ENCODE data around the gene SLC37A2. TPM values are rescaled to one million over a fixed set of nuclear protein-coding genes. Genes with fewer than 3 reads are reported as not detected.

The SLC37A2 gene
- total RNA-seq, 1 experiment from 2014 or later, result 5.1 TPM

GRCh38 chr11:125091247-125091876 lies 28.3 kb downstream of the SLC37A2 start (continued):
- TF ChIP-seq REST (IDR thresholded peaks at IDR 0.05; ENCODE audit: low read depth) (no peak), EGR1 (IDR thresholded peaks at IDR 0.05; ENCODE audit: low read depth) (no peak), JUND (IDR thresholded peaks at IDR 0.05) (no peak), ZNF274 (IDR thresholded peaks at IDR 0.05; ENCODE audit: low read depth, low read length) (no peak)

DNA sequence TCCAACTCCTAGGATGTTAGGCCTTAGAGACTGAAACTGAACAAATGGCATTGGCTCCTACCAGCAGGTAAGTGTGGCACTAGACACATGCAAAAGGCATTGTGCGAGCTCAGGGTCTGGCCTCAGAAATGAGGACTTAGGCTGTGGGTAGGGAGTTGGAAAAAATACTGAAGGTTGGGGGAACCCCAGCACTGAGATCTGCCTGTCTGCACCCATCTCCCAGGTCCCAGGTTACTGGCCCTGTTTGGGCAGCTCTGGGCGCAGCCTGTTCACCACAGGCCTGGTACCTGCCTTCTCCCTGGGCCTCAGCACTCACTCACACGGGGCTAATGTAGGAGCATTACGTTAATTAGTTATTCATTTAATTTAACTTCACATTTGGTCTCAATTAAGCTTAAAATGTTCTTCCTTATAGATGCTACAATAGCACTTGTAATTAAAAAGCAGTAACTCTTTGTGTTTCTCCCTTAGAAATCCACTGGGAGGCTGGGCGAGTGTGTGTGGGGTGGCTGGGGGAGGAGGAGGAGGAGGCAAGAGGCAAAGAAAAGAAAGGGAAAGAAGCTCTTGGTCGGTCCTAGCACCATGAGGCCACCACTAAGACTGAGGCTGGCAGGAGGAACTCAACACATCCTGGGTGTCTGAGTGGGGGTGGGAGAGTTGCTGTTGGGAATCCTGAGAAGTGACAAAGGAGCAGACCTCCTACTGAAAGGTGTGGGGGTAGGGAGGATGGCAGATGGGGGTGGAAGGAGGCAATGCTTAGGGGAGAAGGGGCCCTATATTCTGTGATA lies 29.0 kb downstream of the SLC37A2 start:
- Histone ChIP-seq H3K4me3 (replicated peaks in 1 of 2; ENCODE audit: low read depth in 1 of 2, low read length in 2 of 2) (no peak overlapping the region), H3K9me3 (ENCODE audit: control insufficient read depth in 1 of 2, insufficient read depth in 1 of 2, low read depth in 1 of 2, low read length in 2 of 2) (no peaks in the 10 kb centered on the region), H3K27me3 (ENCODE audit: insufficient read depth, low read length) (no peaks in the 10 kb centered on the region), H3K27ac (ENCODE audit: low read depth, low read length) (no peak overlapping the region), H3K36me3 (ENCODE audit: control insufficient read depth in 1 of 2, insufficient read depth in 2 of 2, low read length in 2 of 2) (no peaks in the 10 kb centered on the region), H3K9me2 (ENCODE audit: insufficient read depth) (no peaks in the 10 kb centered on the region), H2AFZ (ENCODE audit: low read depth, low read length, poor library complexity, severe bottlenecking) (no peak overlapping the region), H3K4me1 (ENCODE audit: control insufficient read depth in 1 of 2, insufficient read depth in 2 of 2, low read length in 2 of 2) (peaks cover 8 to 24% of the 10 kb centered on the region in 2 experiments; a peak in 3 of 4 replicates), H3K79me2 (ENCODE audit: insufficient read depth, low read length) (no peaks in the 10 kb centered on the region), H3K9ac (ENCODE audit: low read length) (no peak overlapping the region), H4K20me1 (ENCODE audit: insufficient read depth) (no peaks in the 10 kb centered on the region), H3K4me2 (ENCODE audit: low read length) (peak overlapping the region; percentile 10; the same call in 1 of the 2 replicates)
- no TSS peak for BruUV-seq (replicated peaks)
- ChIA-PET POLR2A (interaction anchor here (1.2 to 2.5 kb wide), 3 partner anchors 9 to 32 kb away, joined by 3 to 11 read pairs (median 4); partner anchors contain the start of gene TMEM218), RAD21 (ENCODE audit: low non-redundant PET in 1 of 2, low total read pairs in 2 of 2, uncharacterized antibody in 2 of 2, unreplicated experiment in 2 of 2) (interaction anchor here (1.0 to 1.3 kb wide), 2 partner anchors 9 to 121 kb away, joined by 3 to 5 read pairs; no protein-coding TSS in a partner anchor), CTCF (interaction anchor here (0.7 to 4.3 kb wide), 16 partner anchors 10 to 1102 kb away, joined by 3 to 36 read pairs (median 8); partner anchors contain the start of genes HYLS1 and TMEM218)
- TF ChIP-seq EGR1 (IDR thresholded peaks at IDR 0.05; ENCODE audit: low read depth), result no peak
- no peak for TF ChIP-seq ELF1 (IDR thresholded peaks at IDR 0.05; ENCODE audit: borderline replicate concordance, low read depth)
- TF ChIP-seq POLR2AphosphoS5 (IDR thresholded peaks at IDR 0.05; ENCODE audit: low read depth, low read length), result no peak
- TF ChIP-seq EZH2 (IDR thresholded peaks at IDR 0.05), result no peak
- DNase-seq (ENCODE audit: low read depth, low spot score) (no peak), ATAC-seq (no peak)
- intact Hi-C loops (cut with micrococcal nuclease), result loop anchor here (1.0 to 2.0 kb wide), 8 partner anchors 49 to 782 kb away; no protein-coding TSS in a partner anchor

Measured in HCT116 (cell line).